Calu3 (cell line): Measurements from ENCODE around the gene GBA3. TPM values are rescaled to one million over a fixed set of nuclear protein-coding genes. Genes with fewer than 3 reads are reported as not detected.

Experiments
- BruUV-seq: library from RNA; stranded (reverse); fragments of 400-500 nt; replicated peaks from 2 replicates; lab custom pipeline; 2021; lab: Mats Ljungman, UMichigan
- CTCF ChIA-PET: fragments of 300-600 bp; sonication (Branson Sonifier 250); formaldehyde crosslinking; loops from one replicate; lab custom pipeline; 2022; ENCODE audit warnings: antibody characterized with exemption; lab: Charles Lee
- DNase-seq: peaks from one replicate; pipeline ENCODE4 v3.0.0; 2022
- H3K27ac Mint-ChIP-seq: one replicate; pipeline ENCODE4 v1.8.0; 2022; ENCODE audit warnings: mixed read lengths; ENCODE audit not compliant: unreplicated experiment
- H3K27me3 Mint-ChIP-seq: one replicate; pipeline ENCODE4 v1.8.0; 2022; ENCODE audit warnings: mixed read lengths; ENCODE audit not compliant: unreplicated experiment
- H3K36me3 Mint-ChIP-seq: one replicate; pipeline ENCODE4 v1.8.0; 2022; ENCODE audit warnings: mild to moderate bottlenecking, moderate library complexity, mixed read lengths; ENCODE audit not compliant: insufficient read depth, unreplicated experiment
- H3K4me1 Mint-ChIP-seq: one replicate; pipeline ENCODE4 v1.8.0; 2022; ENCODE audit warnings: mild to moderate bottlenecking, low read depth, mixed read lengths; ENCODE audit not compliant: unreplicated experiment
- H3K4me3 Mint-ChIP-seq: one replicate; pipeline ENCODE4 v1.8.0; 2022; ENCODE audit warnings: mild to moderate bottlenecking, low read depth, moderate library complexity, mixed read lengths; ENCODE audit not compliant: unreplicated experiment
- H3K9me3 Mint-ChIP-seq: one replicate; pipeline ENCODE4 v1.8.0; 2022; ENCODE audit warnings: low read depth, mixed read lengths; ENCODE audit not compliant: unreplicated experiment
- CTCF ChIP-seq: fragments of 200-600 bp; IDR thresholded peaks from one replicate; pipeline ENCODE4 v1.8.0; 2022; ENCODE audit warnings: antibody characterized with exemption; ENCODE audit not compliant: unreplicated experiment
- intact Hi-C: fragments of 100-400 bp; cut with micrococcal nuclease; formaldehyde crosslinking; loops from one replicate; pipeline ENCODE4 v1.10.0; 2022; ENCODE audit not compliant: unreplicated experiment
- total RNA-seq: library from RNA; stranded (reverse); gene quantifications from 2 replicates; pipeline ENCODE4 v1.2.3, GENCODE V29; 2022

The GBA3 gene
- total RNA-seq, 1 experiment from 2014 or later, result 0.21 TPM

GRCh38 chr4:22688236-22688635 is 4.5 kb upstream of the GBA3 start:
- Mint-ChIP-seq H3K9me3 (no peaks in the 10 kb centered on the region), H3K4me1 (no peaks in the 10 kb centered on the region), H3K27ac (no peak overlapping the region), H3K36me3 (no peaks in the 10 kb centered on the region), H3K4me3 (no peak overlapping the region), H3K27me3 (no peaks in the 10 kb centered on the region)
- BruUV-seq, result no TSS peak
- no peak for TF ChIP-seq CTCF
- intact Hi-C loops, result loop anchor here (2.0 kb wide), 1 partner anchor 277 kb away; no protein-coding TSS in a partner anchor
- no peak for DNase-seq
- CTCF ChIA-PET, result interaction anchor here (0.6 kb wide), 1 partner anchor 323 kb away, joined by 4 read pairs; no protein-coding TSS in a partner anchor

GRCh38 chr4:22689428-22689827 is 3.3 kb upstream of the GBA3 start:
- Mint-ChIP-seq H3K36me3 (no peaks in the 10 kb centered on the region), H3K27ac (no peak overlapping the region), H3K4me3 (no peak overlapping the region), H3K4me1 (no peaks in the 10 kb centered on the region), H3K27me3 (no peaks in the 10 kb centered on the region), H3K9me3 (no peaks in the 10 kb centered on the region)
- no peak for TF ChIP-seq CTCF
- DNase-seq, result no peak
- BruUV-seq, result no TSS peak
- intact Hi-C loops, result loop anchor here (2.0 kb wide), 1 partner anchor 279 kb away; no protein-coding TSS in a partner anchor
- CTCF ChIA-PET, result no interaction called here

GRCh38 chr4:22695029-22695428 is 2.3 kb downstream of the GBA3 start:
- no peak for TF ChIP-seq CTCF
- H3K4me3 Mint-ChIP-seq, result no peak overlapping the region
- no peaks in the 10 kb centered on the region for H3K27me3 Mint-ChIP-seq
- no peaks in the 10 kb centered on the region for H3K9me3 Mint-ChIP-seq
- intact Hi-C loops, result no loop called here
- CTCF ChIA-PET, result interaction anchor here (0.8 kb wide), 1 partner anchor 816 kb away, joined by 3 read pairs; no protein-coding TSS in a partner anchor
- no peak overlapping the region for H3K27ac Mint-ChIP-seq
- H3K36me3 Mint-ChIP-seq, result no peaks in the 10 kb centered on the region
- H3K4me1 Mint-ChIP-seq, result peaks cover 15% of the 10 kb centered on the region
- no peak for DNase-seq
- no TSS peak for BruUV-seq

- BruUV-seq, result no TSS peak
- peaks cover 15% of the 10 kb centered on the region for H3K4me1 Mint-ChIP-seq
- intact Hi-C loops, result no loop called here
- TF ChIP-seq CTCF, result no peak
- H3K4me3 Mint-ChIP-seq, result no peak overlapping the region
- DNase-seq, result no peak
- CTCF ChIA-PET, result no interaction called here
- no peaks in the 10 kb centered on the region for H3K36me3 Mint-ChIP-seq
- no peak overlapping the region for H3K27ac Mint-ChIP-seq
- H3K27me3 Mint-ChIP-seq, result no peaks in the 10 kb centered on the region
- H3K9me3 Mint-ChIP-seq, result no peaks in the 10 kb centered on the region
Measured at GRCh38 chr4:22695917-22696316, 3.2 kb downstream of the GBA3 start.
